Parathyroid adenoma (tissue), 2 donors: ENCODE results near the gene AGTRAP.

Experiments
- H2AFZ ChIP-seq: fragments of 300-600 bp; sonication (generic); one replicate; pipeline ENCODE4 v1.7.0; 2017; ENCODE audit warnings: antibody characterized with exemption, mild to moderate bottlenecking
- H3K27ac ChIP-seq: fragments of 300-600 bp; sonication (generic); one replicate; pipeline ENCODE4 v1.7.0; 2017
- H3K27me3 ChIP-seq: fragments of 300-600 bp; sonication (generic); one replicate; pipeline ENCODE4 v1.7.0; 2017; ENCODE audit warnings: low read length; ENCODE audit not compliant: control insufficient read depth, insufficient read depth
- H3K36me3 ChIP-seq: fragments of 300-600 bp; sonication (generic); one replicate; pipeline ENCODE4 v1.7.0; 2017; ENCODE audit warnings: low read length; ENCODE audit not compliant: control insufficient read depth, insufficient read depth
- H3K4me1 ChIP-seq: fragments of 300-600 bp; sonication (generic); one replicate; pipeline ENCODE4 v1.7.0; 2017; ENCODE audit warnings: control low read depth
- H3K4me2 ChIP-seq: fragments of 300-600 bp; sonication (generic); one replicate; pipeline ENCODE4 v1.7.0; 2017; ENCODE audit warnings: low read length
- H3K4me3 ChIP-seq: fragments of 300-600 bp; sonication (generic); one replicate; pipeline ENCODE4 v1.7.0; 2017; ENCODE audit warnings: low read depth, low read length
- H3K79me2 ChIP-seq: fragments of 300-600 bp; sonication (generic); one replicate; pipeline ENCODE4 v1.7.0; 2017; ENCODE audit warnings: control low read depth
- H3K9ac ChIP-seq: fragments of 300-600 bp; sonication (generic); one replicate; pipeline ENCODE4 v1.7.0; 2017; ENCODE audit warnings: mild to moderate bottlenecking
- H3K9me3 ChIP-seq: fragments of 300-600 bp; sonication (generic); one replicate; pipeline ENCODE4 v1.7.0; 2017; ENCODE audit warnings: low read length; ENCODE audit not compliant: control insufficient read depth
- CTCF ChIP-seq: fragments of 300-600 bp; sonication (generic); IDR thresholded peaks from one replicate; pipeline ENCODE4 v1.7.0; 2017; ENCODE audit warnings: antibody characterized with exemption, mild to moderate bottlenecking
- donor health status: primary hyperparathyroidism.

Gene AGTRAP

GRCh38 chr1:11701981-11702803, 33.7 kb upstream of the AGTRAP start:
- H3K4me1 ChIP-seq = no peaks in the 10 kb centered on the region

GRCh38 chr1:11703357-11704193, 32.4 kb upstream of the AGTRAP start:
- no peak for TF ChIP-seq CTCF
- Histone ChIP-seq H3K4me1 (peaks cover 4% of the 10 kb centered on the region), H3K4me2 (no peak overlapping the region), H3K27me3 (peaks cover 4% of the 10 kb centered on the region), H3K9me3 (no peaks in the 10 kb centered on the region), H3K79me2 (no peaks in the 10 kb centered on the region), H3K4me3 (no peak overlapping the region), H3K9ac (no peak overlapping the region), H2AFZ (no peak overlapping the region), H3K27ac (no peak overlapping the region), H3K36me3 (no peaks in the 10 kb centered on the region)

More at GRCh38 chr1:11701981-11702803, 33.7 kb upstream of the AGTRAP start:
- no peaks in the 10 kb centered on the region for H3K9me3 ChIP-seq
- no peak overlapping the region for H3K9ac ChIP-seq
- H3K4me2 ChIP-seq = no peak overlapping the region
- H3K79me2 ChIP-seq = no peaks in the 10 kb centered on the region
- H3K36me3 ChIP-seq = no peaks in the 10 kb centered on the region
- H3K27ac ChIP-seq = no peak overlapping the region
- no peak overlapping the region for H2AFZ ChIP-seq
- no peak for TF ChIP-seq CTCF
- peaks cover 4% of the 10 kb centered on the region for H3K27me3 ChIP-seq
- no peak overlapping the region for H3K4me3 ChIP-seq

GRCh38 chr1:11704194-11704529, 31.8 kb upstream of the AGTRAP start:
- no peak overlapping the region for H3K4me3 ChIP-seq
- no peak overlapping the region for H3K9ac ChIP-seq
- H3K27me3 ChIP-seq = peaks cover 4% of the 10 kb centered on the region
- H3K36me3 ChIP-seq = no peaks in the 10 kb centered on the region
- H3K9me3 ChIP-seq = no peaks in the 10 kb centered on the region
- no peak overlapping the region for H3K4me2 ChIP-seq
- H3K79me2 ChIP-seq = no peaks in the 10 kb centered on the region
- H3K27ac ChIP-seq = no peak overlapping the region
- H2AFZ ChIP-seq = no peak overlapping the region
- H3K4me1 ChIP-seq = peaks cover 4% of the 10 kb centered on the region
- no peak for TF ChIP-seq CTCF

- Histone ChIP-seq H3K27ac (no peak overlapping the region), H3K36me3 (no peaks in the 10 kb centered on the region), H3K9ac (no peak overlapping the region), H3K27me3 (peaks cover 4% of the 10 kb centered on the region), H3K4me1 (peaks cover 4% of the 10 kb centered on the region), H3K9me3 (no peaks in the 10 kb centered on the region), H3K4me2 (no peak overlapping the region), H3K79me2 (no peaks in the 10 kb centered on the region), H3K4me3 (no peak overlapping the region), H2AFZ (no peak overlapping the region)
- TF ChIP-seq CTCF = no peak
These were observed 31.1 kb upstream of the AGTRAP start for GRCh38 chr1:11704691-11705475.
